Endodermal cell (in vitro differentiated cells): ENCODE measurements around the gene RUVBL2. TPM values are rescaled to one million over a fixed set of nuclear protein-coding genes. Genes with fewer than 3 reads are reported as not detected.
"Not testable (repeated sequence)": the region's sequence is repeated elsewhere in the genome, so short reads cannot be mapped to it uniquely, and the experiment has no call there.

ENCODE experiments used
- DNase-seq: peaks from one replicate; pipeline ENCODE4 v3.0.0-alpha.2; 2017
- H3K27ac ChIP-seq: 2 replicates; pipeline ENCODE4 v1.5.1; 2013; ENCODE audit warnings: mild to moderate bottlenecking, low read depth, low read length, moderate library complexity
- H3K27me3 ChIP-seq: 2 replicates; pipeline ENCODE4 v1.6.1; 2013; ENCODE audit warnings: mild to moderate bottlenecking, low read length, moderate library complexity; ENCODE audit not compliant: insufficient read depth, control insufficient read depth, poor library complexity, severe bottlenecking
- H3K36me3 ChIP-seq: 2 replicates; pipeline ENCODE4 v1.7.0; 2013; ENCODE audit warnings: mild to moderate bottlenecking, low read length, moderate library complexity; ENCODE audit not compliant: control insufficient read depth, insufficient read depth
- H3K4me1 ChIP-seq: one replicate; pipeline ENCODE4 v1.7.0; 2013; ENCODE audit warnings: low read length; ENCODE audit not compliant: control insufficient read depth, insufficient read depth
- H3K4me3 ChIP-seq: 2 replicates; pipeline ENCODE4 v1.5.1; 2013; ENCODE audit warnings: mild to moderate bottlenecking, low read length, moderate library complexity
- H3K9ac ChIP-seq: 2 replicates; pipeline ENCODE4 v1.6.1; 2013; ENCODE audit warnings: mild to moderate bottlenecking, low read length, moderate library complexity; ENCODE audit not compliant: poor library complexity, severe bottlenecking; ENCODE audit errors: extremely low read depth
- H3K9me3 ChIP-seq: 2 replicates; pipeline ENCODE4 v1.6.1; 2013; ENCODE audit warnings: mild to moderate bottlenecking, low read length, moderate library complexity; ENCODE audit not compliant: control insufficient read depth
- H3K27ac Mint-ChIP-seq: 2 replicates; pipeline ENCODE4 v1.8.0; 2020; ENCODE audit warnings: mixed read lengths
- H3K27me3 Mint-ChIP-seq: 2 replicates; pipeline ENCODE4 v1.8.0; 2021; ENCODE audit warnings: mild to moderate bottlenecking, mixed read lengths; ENCODE audit not compliant: insufficient read depth
- H3K36me3 Mint-ChIP-seq: 2 replicates; pipeline ENCODE4 v1.8.0; 2020; ENCODE audit warnings: low read depth, mixed read lengths
- H3K4me1 Mint-ChIP-seq: 2 replicates; pipeline ENCODE4 v1.8.0; 2020; ENCODE audit warnings: mixed read lengths
- H3K4me3 Mint-ChIP-seq: 2 replicates; pipeline ENCODE4 v1.8.0; 2020; ENCODE audit warnings: mild to moderate bottlenecking, moderate library complexity, mixed read lengths
- H3K9me3 Mint-ChIP-seq: 2 replicates; pipeline ENCODE4 v1.8.0; 2020; ENCODE audit warnings: mild to moderate bottlenecking, mixed read lengths
- WGBS, 2 experiments: methylation state at CpG; one replicate each; pipeline versions ENCODE4 v1.1.5 to v1.1.7; 2013; ENCODE audit warnings: missing lambda C conversion rate in 2 of 2, mixed read lengths in 1 of 2; ENCODE audit not compliant: insufficient coverage in 1 of 2, insufficient read length in 1 of 2; 5-methylcytosine and 5-hydroxymethylcytosine counted together
- total RNA-seq, 2 donors: library from RNA; stranded (reverse); fragmentation: NEBNext Ultra II Directional in 1 of 2; extraction: Animal tissue kit (Norgen Biotek cat#: 25700) in 1 of 2; gene quantifications; 2 replicates in 1 of 2; 3 replicates in 1 of 2; pipeline ENCODE4 v1.2.1, GENCODE V29; 2021
- TF ChIP-seq, protein P1 (sequence below): fragments of 200-600 bp; sonication (generic); conservative IDR thresholded peaks from 2 replicates; pipeline ENCODE4 v1.5.0; 2021; ENCODE audit warnings: antibody characterized with exemption, mild to moderate bottlenecking

RUVBL2 gene
- total RNA-seq, 2 donors from 2014 or later: 101 to 112 TPM

DNA sequence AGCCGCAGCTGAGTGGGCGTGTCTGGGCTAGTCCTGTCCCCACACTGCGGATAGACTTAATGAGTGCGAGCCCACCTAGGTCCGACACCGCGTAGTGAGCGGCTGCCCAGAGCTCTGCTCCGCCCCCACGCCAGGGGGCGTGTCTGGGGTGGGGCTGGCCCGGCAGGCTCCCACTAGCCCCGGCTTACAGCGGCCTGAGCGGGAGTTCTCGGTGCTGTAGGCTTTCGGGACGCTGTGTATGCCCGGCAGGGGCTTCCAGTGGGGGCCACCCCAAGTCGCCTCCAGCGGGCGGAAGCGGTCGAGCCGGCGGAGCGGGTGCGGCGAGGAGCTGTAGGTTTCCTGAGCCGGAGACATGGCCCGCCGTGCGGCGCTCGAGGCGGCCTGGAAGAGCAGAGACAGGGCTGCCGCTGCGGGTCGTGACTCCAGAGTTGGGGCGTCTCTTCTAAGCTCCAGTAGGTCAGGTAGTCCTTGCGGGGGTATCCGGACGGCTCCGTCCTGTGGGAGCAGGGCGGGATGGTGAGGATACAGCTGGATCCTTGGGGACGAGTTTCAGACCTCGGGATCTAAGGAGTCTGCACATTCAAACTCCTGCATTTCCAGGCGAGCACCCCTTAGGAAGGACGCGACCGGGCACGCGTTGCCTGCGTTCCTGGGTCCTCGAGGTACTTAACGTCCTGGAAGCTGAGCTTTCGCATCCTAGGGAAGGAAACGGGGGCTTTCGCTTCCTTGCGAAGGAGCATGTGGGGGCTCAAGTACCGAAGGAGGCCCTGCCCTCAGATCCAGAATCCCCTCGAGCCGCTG, 62.6 kb downstream of the RUVBL2 start:
- Histone ChIP-seq H3K9ac (no peak overlapping the region), H3K27ac (no peak overlapping the region), H3K27me3 (peaks cover 48% of the 10 kb centered on the region)

DNA sequence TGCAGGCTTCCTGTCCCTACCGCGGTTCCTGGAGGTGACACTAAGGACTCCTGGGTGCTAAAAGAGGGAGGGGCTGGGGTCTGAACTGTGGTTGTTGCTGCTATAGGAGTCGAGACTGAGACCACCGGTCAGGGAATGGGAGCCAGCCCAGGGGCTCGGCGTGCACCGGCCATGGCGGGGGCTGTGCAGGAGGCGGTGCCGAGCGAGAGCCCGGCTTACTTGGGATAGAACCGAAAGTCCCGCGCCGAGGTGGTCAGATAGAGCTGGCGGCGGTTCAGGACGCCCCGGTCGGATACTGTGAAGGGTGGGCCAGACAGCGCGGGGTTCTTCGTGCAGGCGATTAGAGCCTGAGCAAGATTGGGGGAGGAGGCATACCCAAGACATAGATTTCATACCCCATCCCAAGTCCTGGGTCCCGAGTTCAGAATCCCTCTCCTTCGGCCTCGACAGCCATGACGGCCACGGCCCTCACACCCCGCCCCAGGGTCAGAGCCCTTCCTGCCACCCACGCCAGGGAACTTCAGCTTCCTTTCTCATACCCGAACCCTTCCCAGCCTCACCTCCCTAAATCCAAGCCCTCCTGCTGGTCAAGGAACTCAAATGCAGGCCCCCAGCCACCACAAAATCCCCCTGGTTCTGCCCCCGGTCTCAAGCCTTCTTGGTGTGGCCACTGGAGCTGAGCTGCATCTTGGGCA, 63.4 kb downstream of the RUVBL2 start:
- Histone ChIP-seq H3K4me3 (peak overlapping the region; percentile 77), H3K27me3 (peaks cover 48% of the 10 kb centered on the region)
- H3K9ac ChIP-seq, H3K36me3 Mint-ChIP-seq, H3K27ac ChIP-seq, H3K9me3 Mint-ChIP-seq, H3K4me1 Mint-ChIP-seq, H3K4me1 ChIP-seq, H3K36me3 ChIP-seq, H3K9me3 ChIP-seq, H3K27ac Mint-ChIP-seq: not testable (repeated sequence)
- DNase-seq: peak; percentile 64
- peak overlapping the region; percentile 52 for H3K4me3 Mint-ChIP-seq
- H3K27me3 Mint-ChIP-seq: peaks cover 79% of the 10 kb centered on the region
- WGBS, 2 experiments: 17 to 20% methylated on average over 13 to 34 of the region's 34 CpGs

More for the DNA sequence above, 62.6 kb downstream of the RUVBL2 start:
- Histone ChIP-seq H3K36me3 (no peaks in the 10 kb centered on the region), H3K4me3 (peak overlapping the region; percentile 77), H3K9me3 (no peaks in the 10 kb centered on the region), H3K4me1 (no peaks in the 10 kb centered on the region)
- H3K36me3 Mint-ChIP-seq: no peaks in the 10 kb centered on the region
- peaks cover 6% of the 10 kb centered on the region for H3K4me1 Mint-ChIP-seq
- DNase-seq: peak; percentile 89
- TF ChIP-seq, protein P1, sequence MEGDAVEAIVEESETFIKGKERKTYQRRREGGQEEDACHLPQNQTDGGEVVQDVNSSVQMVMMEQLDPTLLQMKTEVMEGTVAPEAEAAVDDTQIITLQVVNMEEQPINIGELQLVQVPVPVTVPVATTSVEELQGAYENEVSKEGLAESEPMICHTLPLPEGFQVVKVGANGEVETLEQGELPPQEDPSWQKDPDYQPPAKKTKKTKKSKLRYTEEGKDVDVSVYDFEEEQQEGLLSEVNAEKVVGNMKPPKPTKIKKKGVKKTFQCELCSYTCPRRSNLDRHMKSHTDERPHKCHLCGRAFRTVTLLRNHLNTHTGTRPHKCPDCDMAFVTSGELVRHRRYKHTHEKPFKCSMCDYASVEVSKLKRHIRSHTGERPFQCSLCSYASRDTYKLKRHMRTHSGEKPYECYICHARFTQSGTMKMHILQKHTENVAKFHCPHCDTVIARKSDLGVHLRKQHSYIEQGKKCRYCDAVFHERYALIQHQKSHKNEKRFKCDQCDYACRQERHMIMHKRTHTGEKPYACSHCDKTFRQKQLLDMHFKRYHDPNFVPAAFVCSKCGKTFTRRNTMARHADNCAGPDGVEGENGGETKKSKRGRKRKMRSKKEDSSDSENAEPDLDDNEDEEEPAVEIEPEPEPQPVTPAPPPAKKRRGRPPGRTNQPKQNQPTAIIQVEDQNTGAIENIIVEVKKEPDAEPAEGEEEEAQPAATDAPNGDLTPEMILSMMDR: peak; percentile 50
- no peaks in the 10 kb centered on the region for H3K9me3 Mint-ChIP-seq
- H3K27ac Mint-ChIP-seq: no peak overlapping the region
- H3K27me3 Mint-ChIP-seq: peaks cover 73% of the 10 kb centered on the region
- 3 to 5% methylated on average over 31 to 63 of the region's 63 CpGs for WGBS, 2 experiments
- H3K4me3 Mint-ChIP-seq: peak overlapping the region; percentile 52

DNA sequence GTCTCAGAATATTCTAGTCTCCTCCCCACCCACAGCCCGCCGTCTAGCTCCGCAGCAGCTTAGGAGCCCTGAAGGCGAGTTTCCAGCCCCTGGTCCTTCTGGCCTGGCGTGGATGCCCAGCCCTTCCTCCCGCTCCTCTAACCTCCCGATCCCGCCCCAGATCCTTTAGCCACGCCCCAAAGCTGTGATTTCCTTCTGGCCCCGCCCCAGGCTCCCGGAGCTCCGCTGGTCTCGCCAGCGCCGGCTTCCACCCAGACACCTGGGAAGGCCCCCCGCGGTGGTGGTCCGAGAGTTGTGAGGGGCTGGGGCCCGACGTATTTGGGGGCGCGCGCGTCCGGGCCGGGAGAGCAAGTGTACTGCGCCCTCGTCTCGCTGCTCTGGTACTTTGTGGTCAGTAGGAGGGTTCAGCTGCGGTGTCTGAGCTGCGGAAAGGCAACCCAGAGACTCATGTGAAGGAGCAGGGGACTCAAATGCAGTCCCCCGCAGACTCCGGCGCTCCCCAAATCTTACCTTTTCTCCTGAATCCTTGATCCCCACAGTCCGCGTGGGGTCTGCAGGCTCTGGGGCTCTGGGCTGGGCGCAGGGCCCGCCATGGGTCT, 64.0 kb downstream of the RUVBL2 start, which contains the start of gene CGB7:
CGB7 (minus strand) TSS at position 114 of the 599 bp plus-strand sequence. CDS start 2,374 bp downstream, outside the sequence.
- Histone ChIP-seq H3K27me3 (peaks cover 48% of the 10 kb centered on the region), H3K4me1 (no peaks in the 10 kb centered on the region), H3K9ac (no peak within 1 kb of the TSS), H3K27ac (no peak within 1 kb of the TSS), H3K36me3 (no peaks in the 10 kb centered on the region), H3K4me3 (peak within 1 kb of the TSS; percentile 77), H3K9me3 (no peaks in the 10 kb centered on the region)
- H3K4me3 Mint-ChIP-seq: peak within 1 kb of the TSS; percentile 52
- WGBS, 2 experiments: 21 to 25% methylated on average over 13 to 38 of the region's 38 CpGs
- no peaks in the 10 kb centered on the region for H3K36me3 Mint-ChIP-seq
- H3K27me3 Mint-ChIP-seq: peaks cover 81% of the 10 kb centered on the region
- DNase-seq: peak; percentile 93
- H3K27ac Mint-ChIP-seq: no peak within 1 kb of the TSS
- TF ChIP-seq, protein P1: no peak
- H3K9me3 Mint-ChIP-seq: no peaks in the 10 kb centered on the region
- H3K4me1 Mint-ChIP-seq: peaks cover 6% of the 10 kb centered on the region
